Medulla oblongata (tissue), 1 donor: ENCODE results near the gene MAMLD1.

Experiments used
- DNase-seq: peaks from one replicate; pipeline ENCODE4 v3.0.0-alpha.2; 2015; ENCODE audit errors: extremely low spot score

MAMLD1 gene

DNA sequence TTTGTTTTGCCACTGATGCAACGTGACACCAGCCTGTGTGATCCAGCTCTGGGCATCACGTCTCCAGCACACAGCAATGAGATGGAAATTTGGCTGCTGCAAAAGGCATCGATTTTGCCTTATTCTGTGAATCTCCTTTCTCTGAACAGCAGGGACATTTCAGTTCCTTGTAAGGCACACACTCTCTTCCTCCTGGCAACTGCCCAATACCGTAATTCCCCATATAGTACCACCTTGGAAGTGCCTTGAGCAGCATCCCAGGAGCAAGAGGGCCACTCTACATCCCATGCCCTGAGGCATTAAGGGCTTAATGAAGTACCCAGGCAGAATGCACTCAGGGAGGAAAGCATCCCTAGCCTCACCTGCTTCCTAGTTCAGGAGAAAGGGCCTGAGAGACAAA is 10.5 kb upstream of the MAMLD1 start:
- no peak for DNase-seq

DNA sequence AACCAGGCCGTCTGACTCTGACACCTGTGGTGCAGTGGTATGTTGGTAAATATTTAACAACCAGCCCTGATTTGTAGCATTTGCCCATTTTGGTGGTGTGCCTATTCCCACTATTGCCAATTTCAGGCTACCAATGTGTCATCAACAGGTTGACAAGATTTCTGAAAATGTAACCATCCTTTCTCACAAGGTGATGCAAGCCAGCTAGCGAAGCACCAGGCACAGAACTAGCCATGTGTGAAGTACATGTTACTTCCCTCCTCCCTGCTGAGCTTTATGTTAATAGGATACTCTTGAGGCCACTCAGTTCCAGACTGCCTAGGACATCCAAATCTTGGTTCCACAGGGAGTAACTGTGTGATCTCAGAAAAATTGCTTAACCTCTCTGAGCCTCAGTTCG is 7.2 kb upstream of the MAMLD1 start:
- DNase-seq, result no peak

DNA sequence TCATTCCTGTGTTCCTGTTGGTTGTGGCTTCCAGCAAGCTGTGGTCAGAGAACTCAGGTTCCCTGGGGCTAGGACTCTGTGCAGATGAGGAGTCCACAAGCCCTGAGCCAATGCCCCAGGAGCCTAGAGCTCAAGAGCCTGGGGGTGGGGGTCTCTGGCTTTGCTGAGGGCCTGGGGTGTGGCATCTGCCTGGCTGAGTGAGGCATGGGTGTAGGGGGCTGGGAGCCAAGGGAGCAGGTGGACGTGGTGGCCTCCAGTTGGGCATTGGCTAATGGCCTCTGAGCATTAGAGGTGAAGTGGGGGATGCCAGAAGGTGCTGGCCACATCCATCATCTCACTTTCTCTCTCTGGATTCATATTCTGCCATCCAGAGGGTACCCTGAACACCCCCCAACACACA is 5.3 kb upstream of the MAMLD1 start:
- DNase-seq, result no peak

DNA sequence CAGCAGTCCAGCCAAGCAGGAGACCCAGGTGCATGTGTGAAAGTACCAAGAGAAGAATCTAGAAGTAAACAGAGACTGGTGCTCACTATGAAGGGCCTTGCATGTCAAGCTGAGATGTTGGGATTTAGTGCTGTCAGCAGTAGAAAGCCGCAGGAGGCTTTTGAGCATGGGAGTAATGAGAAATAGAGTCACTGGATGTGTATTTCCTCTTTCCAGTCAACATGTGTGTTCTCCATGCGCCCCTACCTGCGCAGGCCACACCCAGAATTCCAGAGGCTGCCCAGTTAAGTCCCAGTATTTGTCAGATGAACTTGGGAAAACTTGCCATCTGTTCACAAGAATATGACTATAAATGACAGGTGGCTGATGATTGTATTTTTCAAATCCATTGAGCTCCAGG is 4.5 kb upstream of the MAMLD1 start:
- no peak for DNase-seq

DNA sequence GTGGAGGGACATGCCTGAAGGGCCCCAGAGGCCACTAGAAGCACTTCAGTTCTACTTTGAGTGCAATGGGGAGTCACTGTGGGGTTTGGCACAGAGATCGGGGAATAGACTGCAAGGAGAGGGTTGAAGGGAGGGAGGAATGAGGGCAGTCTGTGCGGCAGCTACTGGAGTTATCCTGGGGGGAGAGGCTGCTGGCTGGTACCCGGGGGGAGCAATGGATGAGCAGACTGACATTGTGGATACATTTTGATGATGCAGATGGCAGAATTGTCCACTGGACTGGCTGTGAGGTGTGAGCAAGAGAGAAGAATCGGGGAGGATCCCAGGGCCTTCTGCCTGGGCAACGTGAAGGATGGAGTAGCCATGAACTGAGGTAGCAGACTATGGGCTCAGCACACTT is 2.8 kb upstream of the MAMLD1 start:
- no peak for DNase-seq

DNA sequence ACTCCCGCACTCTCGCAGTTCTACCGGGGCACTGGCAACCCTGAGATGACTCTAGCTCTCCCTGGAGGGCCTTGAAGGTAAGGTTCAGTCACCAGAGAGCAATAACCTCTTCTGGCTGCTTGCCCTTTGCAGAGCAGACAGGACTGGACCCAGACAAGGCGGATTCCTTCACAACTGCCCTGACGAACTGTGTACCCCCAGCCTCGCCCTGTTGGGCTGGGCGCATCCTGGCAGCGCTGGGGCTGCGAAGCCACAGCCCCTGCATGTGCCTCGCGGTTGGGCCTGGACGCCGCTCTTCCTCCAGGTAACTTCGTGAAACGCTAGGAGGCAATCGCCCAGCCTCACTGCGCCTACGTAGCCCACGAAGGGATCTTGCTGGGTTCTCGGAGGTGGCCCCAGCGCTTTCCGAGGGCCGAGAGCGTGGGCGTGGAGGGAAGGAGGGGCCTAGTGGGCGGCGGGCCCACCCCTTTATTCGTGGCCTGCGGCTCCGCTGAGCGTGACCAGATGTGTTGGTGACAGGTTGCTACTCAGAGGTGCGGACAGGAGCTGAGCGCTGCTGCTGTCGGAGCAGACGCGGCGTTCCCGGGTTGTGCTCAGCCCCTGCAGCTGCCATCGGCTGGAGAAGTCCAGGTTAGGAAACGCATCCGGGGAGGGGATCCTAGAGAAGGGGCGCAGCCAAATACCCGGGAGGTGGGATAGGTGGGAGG is 1.9 kb upstream of the MAMLD1 start:
- no peak for DNase-seq

DNA sequence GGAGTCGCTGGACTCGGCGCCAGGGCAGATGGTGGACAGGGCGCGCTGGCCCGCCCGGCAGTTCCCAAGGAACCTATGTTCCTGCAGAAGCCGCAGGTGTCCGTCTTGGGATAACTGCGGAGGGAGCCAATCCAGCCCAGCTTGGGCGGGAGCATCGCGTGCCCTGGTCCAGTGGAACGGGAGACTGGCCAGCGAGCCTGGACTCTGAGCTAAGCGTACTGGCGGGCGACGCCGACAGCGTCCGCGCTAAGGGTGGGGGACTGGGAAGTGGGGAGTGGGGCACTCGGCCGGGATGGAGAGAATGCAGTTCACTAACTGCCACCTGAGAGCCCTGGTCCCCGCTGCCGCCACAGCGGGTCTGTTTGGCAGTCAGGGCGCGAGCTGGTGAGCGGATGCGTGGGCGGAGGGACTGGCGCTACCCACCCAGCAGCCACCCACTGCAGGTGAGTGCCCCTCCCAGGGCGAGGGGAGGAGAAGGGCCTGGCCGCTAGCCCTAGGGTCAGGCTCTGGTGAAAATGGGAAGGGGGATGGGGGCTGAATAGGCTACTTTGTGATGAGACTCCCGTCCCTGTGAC is 1.3 kb upstream of the MAMLD1 start:
- DNase-seq, result no peak

DNA sequence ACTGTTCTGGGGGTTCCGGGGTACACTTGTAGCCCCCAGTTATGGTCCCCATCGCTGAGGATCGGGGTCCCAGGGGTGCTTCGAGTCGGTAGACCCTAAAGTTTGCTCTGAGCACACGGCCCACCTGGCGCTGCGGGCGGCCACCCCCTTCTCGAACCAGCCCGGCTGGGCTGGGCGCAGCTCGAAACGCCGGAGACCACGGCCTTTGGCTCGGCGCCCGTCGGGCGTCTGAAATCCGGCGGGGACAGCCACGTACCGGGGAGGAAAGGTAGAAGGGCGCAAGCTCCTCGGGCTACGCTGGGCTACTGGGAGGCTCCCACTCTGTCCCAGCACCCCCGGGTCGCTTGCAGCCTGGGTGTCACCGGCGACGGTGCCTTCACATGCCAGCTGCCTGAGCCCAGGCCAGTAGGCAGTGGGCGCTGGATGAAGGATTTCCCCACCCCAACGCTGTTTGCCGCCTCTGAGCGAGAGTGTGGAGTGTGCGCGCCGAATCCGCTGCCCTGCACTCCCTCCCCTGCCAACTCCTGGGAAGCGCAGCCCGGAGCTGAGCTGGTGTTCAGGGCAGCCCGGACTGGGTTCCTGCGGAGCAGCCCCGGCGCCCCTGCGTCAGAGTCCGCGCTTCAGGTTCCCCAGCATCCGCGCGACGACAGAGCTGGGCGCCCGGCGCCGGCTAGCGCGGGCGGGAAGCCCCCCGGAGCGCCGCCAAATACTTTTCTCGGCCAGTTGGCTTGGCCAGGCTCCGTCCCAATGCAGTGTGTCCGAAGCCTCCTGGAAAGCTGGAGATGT is 637 bp downstream of the MAMLD1 start:
- DNase-seq, result peak; percentile 39

DNA sequence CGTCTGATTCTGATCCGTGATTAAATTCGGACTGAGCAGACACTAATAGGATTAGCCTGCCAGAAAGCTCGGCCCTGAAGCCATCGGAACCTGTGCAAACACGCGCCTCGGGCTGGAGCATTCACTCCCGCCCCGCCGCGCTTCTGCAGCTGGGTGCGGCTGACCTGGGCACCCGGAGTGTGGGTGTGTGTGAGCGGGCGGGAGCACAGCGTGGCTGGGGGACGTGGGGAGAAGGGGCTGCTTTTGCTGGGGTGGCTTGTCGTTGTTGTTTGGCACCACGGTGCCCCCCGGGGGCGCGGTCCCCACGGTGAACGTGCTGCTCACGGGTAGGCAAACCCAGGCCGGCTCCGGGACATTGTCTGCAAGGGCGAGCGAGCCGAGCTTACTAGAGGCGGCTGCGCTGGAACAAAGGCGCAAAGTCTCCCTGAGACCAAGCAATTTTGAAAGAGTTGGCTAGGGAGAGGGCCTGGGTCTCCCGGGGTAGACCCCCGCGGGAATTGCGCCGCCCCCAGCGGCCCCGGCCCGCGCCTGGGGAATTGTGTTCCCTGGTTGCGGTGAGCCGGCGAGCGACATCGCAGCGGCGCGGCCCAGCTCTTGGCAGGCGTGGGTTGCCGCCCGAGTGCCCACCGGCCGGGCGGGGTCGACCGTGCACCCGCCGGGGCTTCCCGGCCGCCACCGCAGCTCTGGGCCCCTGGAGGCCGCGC is 1.4 kb downstream of the MAMLD1 start:
- no peak for DNase-seq

DNA sequence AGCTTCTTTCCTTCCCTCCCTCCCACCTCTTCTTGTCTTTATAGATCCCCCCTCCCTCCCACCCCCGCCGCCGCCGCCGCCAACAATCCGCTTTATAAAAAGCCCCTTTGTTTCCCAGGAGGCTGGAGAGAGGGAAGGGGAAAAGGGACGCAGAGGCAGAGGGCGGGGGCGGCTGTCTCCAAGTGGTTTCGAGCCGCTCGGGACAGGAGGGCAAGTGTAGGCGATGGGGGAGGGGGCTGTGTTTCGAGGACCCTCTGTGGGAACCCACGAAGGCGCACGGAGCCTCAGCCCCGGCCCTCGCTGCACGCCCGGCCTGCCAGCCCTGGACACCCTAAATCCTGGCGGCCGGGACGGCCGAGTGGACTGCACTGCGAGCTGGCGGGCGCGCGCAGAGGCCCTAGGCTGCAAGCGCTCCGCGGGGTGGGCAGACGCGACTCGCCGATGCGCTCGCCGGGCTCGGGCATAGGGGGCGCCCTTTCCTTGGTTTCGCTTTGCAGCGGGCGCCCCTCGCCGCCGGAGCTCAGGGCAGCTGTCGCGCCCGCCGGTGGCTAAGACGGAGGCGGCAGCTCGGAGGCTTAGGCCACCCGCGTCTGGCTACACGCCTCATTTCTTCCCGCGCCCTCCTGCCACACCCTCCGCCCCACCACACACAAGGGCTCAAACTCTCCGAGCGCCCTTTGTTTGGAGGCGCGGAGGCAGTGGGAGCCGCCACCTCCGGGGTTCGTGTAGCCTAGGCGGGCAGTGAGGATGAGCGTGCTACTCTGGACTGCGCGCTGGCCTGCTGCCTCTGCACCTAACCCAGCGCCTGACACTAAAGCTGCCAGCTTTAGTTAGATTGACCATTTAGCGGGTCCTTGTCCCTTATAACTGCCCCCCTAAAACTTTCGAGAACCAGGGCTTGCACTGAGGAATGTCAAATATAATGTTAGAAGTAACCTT is 2.2 kb downstream of the MAMLD1 start:
- peak; percentile 81 for DNase-seq

DNA sequence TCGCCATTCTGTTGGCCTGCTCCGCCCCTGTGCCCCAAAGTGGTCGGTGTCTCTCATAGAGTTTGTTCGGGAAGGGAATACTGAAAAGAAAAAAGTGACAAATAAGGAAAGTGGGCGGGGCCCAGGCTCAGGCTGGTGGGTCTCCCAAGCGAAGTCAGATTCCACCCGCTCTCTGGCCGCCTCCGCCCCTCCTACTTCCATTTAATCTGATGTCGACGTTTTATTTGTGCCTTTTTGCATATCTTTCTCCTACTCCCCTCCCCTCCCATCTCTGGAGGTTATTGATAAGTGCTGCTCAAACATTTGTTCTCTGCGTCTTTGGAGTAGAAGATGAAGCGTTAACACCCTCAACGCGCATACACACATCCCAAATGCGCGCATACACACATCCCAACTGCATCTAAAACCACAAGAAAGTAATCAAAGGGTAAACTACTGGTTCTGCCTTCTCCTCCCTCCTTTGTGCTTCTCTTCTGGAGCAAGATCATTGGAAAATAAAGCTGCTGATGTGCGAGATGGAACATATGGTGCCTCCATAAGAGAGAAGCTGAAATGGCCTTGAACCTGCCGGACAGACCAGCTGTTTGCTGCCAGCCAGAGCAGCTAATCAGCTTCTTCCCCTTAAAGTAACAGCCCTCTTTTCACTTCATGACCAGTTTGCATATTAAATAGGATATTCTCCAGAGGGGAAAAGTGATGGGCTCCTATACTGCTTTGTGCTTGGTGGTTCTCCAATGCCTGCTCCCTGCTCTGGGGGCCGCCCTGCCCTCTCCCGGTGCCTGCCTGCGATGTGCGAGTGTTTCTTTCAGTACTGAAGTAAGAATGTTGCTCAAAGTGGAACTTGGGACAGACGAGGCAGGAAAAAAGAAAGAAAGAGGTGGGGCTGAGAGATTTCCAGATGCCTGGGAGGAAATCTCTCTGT is 3.1 kb downstream of the MAMLD1 start:
- DNase-seq, result peak; percentile 50

DNA sequence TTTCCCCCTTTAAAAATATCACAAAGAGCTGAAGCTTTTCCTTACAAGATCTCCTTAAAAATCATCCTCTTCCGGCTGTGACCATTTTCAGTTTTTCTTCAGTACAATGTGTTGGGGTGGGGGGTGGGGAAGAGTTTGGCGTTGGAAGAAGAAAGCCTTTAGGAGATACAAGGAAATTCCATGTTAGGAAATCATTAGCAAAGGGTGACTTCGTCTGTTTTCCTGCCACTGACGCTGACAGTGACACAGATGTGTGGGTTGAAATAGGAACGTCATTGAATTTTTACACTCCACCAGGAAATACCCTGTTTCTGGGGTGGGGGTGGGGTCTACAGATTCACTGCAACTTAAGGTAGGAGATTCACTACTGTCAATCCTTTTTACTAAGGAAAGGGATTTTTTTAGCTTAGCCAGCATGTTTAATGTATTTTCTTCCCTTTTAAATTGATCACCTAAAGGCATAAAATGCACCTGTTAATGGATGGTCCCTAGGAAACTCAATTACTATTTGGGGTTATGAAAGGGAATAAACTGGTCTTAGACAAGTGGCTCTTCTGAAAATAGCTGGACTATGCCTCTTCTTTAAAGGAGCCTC is 3.9 kb downstream of the MAMLD1 start:
- no peak for DNase-seq

DNA sequence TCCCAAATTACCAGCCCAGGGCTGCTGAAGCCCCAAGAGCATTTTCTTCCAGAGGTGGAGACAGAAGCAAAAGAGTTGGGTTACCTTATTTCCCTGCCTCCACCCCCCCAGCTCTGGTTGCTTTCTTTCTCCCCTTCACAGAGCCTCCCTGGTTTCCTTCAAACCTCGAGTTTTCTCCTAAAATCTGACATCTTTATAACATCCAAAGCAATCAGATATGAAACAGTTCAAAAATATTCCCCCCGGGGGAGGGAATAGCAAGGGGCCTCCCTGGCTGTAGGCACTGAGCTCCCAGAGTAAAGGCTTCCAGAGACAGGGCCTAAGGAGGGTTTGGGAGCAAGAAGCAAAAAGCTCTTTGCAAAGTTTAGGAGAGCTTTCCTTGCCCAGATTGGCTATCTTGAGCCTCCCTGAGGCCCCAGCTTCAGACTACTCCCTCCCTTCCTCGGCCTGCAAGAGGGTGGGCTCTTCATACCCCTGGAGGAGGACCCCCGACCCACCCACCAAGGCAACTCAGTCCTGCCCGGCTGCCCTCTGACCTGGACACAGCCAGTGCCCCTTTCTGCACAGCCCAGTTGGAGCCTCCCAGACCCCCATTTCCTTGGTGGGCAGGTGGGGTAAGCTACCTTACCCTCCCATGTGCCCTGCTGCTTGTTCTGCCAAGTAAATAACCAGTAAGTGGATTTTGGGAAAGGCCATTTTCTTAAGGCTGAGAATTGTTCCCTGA is 7.6 kb downstream of the MAMLD1 start:
- DNase-seq, result no peak

DNA sequence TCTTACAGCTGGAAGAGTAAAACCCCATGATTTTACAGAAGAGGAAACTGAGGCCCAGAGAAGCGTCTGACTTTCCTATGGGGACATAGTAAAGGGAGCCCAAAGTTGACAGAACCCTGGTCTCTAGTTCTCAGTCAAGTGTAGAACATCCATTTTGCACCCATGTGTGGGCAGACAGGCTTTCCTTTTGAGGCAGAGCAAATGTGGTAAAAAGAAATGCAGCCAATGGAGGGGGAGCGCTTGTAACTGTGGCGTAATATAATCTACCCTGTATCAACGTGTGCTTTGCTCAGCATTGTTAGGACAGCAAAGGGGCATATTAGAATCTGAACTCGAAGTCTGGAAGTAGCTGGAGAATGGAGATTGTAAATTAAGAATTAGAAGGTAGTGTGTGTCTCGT is 8.8 kb downstream of the MAMLD1 start:
- no peak for DNase-seq

DNA sequence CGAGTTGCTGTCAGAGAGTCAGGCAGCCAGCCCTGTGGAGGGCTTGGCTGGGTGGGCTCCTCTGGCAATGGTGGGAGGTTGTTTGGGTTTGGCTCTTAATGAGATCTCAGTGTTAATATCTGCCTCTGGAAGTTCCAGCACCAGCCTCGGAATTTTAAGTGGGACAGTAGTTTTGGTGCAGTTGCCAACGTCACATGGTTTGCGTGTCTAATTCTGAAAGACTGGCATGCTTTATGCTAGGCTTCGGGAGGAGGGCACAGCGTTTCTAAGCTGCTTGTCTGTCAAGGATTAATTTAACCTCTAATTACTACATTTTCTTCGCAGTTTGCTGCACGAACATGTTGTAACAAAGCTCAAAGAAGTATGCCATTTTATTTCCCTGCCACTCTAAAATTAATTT is 9.2 kb downstream of the MAMLD1 start:
- DNase-seq, result peak; percentile 72

DNA sequence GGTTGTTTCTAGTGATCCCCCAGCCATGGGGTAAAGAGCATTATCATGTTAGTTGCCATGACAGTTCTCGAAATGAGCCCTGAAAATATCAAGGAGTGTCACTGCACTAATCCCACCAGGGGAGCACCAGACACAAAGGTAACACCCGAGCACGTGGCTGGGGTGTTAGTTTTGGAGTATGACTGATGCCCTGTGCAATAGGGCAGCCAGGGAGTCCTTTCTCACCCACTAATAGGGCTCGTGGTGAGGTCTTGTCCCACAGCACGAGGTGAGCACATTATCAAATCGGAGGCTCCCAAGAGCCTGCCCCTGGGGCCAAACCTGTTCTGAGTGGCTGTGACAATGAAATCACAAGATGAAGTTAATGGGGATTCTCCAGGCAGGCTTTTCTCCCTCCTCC is 9.6 kb downstream of the MAMLD1 start:
- no peak for DNase-seq

DNA sequence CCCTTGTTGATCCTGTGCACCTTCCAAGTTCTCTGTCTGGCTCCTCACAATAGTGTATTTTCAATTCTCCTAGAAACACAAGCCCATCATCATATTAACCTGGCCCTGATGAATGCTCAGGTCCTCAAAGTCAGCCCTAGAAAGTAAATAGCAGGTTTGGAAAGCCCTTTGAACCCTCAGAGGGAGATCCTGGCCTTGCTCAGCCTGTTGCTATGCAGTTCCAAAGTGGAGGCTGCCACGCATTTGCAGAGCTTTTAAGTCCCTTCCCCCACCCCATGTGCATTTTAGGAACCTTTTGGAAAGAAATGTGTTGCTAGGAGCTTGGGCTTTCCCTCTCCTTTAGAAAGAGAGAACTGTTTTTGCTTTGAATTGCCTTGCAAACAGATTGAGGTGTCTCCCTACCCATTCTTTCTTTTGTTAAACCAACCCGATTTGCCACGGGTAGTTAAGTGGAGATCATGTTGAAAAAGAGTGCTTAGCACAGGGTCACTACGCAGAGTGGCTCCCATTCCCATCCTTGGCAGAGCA is 12.2 kb downstream of the MAMLD1 start:
- peak; percentile 22 for DNase-seq

DNA sequence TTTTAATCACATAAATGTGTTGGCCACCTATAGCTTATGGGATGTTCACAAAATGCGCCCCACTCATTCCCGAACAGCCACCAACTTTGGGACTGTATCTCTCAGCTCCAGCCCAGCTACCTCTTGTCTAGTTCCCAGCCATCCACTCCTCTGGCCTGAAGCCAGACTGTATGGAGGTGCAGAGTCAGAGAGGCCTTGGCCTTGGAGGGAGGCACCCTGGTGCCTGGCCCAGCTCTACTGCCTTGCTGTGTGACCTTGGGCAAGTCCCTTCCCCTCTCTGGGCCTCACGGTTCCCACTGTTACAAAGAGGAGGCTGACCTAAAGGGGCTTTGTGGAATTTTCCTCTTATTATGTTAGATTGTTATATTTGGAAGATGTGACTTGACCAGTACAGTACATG is 13.9 kb downstream of the MAMLD1 start:
- no peak for DNase-seq

DNA sequence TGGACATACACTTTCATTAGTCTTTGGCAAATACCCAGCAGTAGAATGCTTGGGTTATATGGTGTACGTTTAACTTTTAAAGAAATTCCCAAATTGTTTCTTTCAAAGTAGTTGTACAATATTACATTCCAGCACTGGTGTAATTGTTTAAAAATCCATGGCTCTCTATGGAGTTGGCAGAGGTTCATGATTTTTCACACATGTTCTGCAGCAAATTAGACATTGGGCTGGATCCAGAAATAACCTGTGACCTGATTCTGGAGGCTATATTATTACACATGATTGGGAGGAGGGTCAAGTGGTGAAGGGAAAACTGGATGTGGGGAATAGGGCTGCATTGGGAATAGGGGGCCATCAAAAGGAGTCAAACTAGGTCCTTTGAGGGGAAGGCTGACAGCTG is 41.9 kb downstream of the MAMLD1 start:
- no peak for DNase-seq
